Liver (tissue), 9 donors: ENCODE data around the gene SAFB2. TPM values are rescaled to one million over a fixed set of nuclear protein-coding genes. Genes with fewer than 3 reads are reported as not detected.

Source experiments
- DNase-seq: peaks from one replicate; pipeline ENCODE4 v3.0.0-alpha.2; 2017; ENCODE audit warnings: low spot score
- H3K27ac ChIP-seq, 2 donors: one replicate each; pipeline ENCODE4 v1.7.0; 2013; ENCODE audit warnings: inconsistent platforms in 2 of 2, low read length in 2 of 2, control low read depth in 1 of 2, low read depth in 1 of 2, mild to moderate bottlenecking in 1 of 2
- H3K27me3 ChIP-seq, 4 donors: one replicate each; pipeline versions ENCODE4 v1.6.1 to v1.7.0; 2013; ENCODE audit warnings: low read length in 3 of 4, inconsistent platforms in 1 of 4, mild to moderate bottlenecking in 1 of 4, moderate library complexity in 1 of 4; ENCODE audit not compliant: control insufficient read depth in 4 of 4, insufficient read depth in 4 of 4
- H3K36me3 ChIP-seq, 4 donors: one replicate each; pipeline versions ENCODE4 v1.6.1 to v1.7.0; 2013; ENCODE audit warnings: low read length in 3 of 4, mild to moderate bottlenecking in 3 of 4, low read depth in 1 of 4, moderate library complexity in 1 of 4; ENCODE audit not compliant: control insufficient read depth in 4 of 4, insufficient read depth in 3 of 4
- H3K4me1 ChIP-seq, 4 donors: one replicate each; pipeline versions ENCODE4 v1.6.1 to v1.7.0; 2013; ENCODE audit warnings: low read length in 3 of 4, mild to moderate bottlenecking in 3 of 4, moderate library complexity in 1 of 4; ENCODE audit not compliant: control insufficient read depth in 4 of 4, insufficient read depth in 4 of 4
- H3K4me3 ChIP-seq, 3 donors: one replicate each; pipeline versions ENCODE4 v1.6.1 to v1.7.0; 2013; ENCODE audit warnings: low read length in 3 of 3, control low read depth in 1 of 3, low read depth in 1 of 3, mild to moderate bottlenecking in 1 of 3
- H3K9ac ChIP-seq, 2 donors: one replicate each; pipeline ENCODE4 v1.7.0; 2013; ENCODE audit warnings: low read length in 2 of 2, mild to moderate bottlenecking in 2 of 2, moderate library complexity in 2 of 2, control low read depth in 1 of 2, low read depth in 1 of 2
- H3K9me3 ChIP-seq, 4 donors: one replicate each; pipeline versions ENCODE4 v1.6.1 to v1.7.0; 2013; ENCODE audit warnings: low read length in 3 of 4; ENCODE audit not compliant: control insufficient read depth in 4 of 4
- ATF3 ChIP-seq: IDR thresholded peaks from 2 replicates; pipeline ENCODE4 v1.6.1; 2016; ENCODE audit warnings: antibody characterized with exemption
- CTCF ChIP-seq: fragments of 150-350 bp; IDR thresholded peaks from 2 replicates; pipeline ENCODE4 v1.5.1; 2017; ENCODE audit warnings: improper control_type of control experiment, low read depth, low read length; ENCODE audit not compliant: missing input control
- EGR1 ChIP-seq, 2 donors: IDR thresholded peaks; 2 replicates each; pipeline ENCODE4 v1.6.1; 2016 to 2018; ENCODE audit warnings: antibody characterized with exemption in 2 of 2, low read depth in 2 of 2
- FOXA1 ChIP-seq: IDR thresholded peaks from 2 replicates; pipeline ENCODE4 v1.6.1; 2016; ENCODE audit warnings: antibody characterized with exemption
- FOXA2 ChIP-seq: IDR thresholded peaks from 2 replicates; pipeline ENCODE4 v1.6.1; 2016; ENCODE audit warnings: antibody characterized with exemption
- GABPA ChIP-seq, 2 donors: IDR thresholded peaks in 1 of 2; conservative IDR thresholded peaks in 1 of 2; 2 replicates each; pipeline ENCODE4 v1.6.1; 2016; ENCODE audit warnings: antibody characterized with exemption in 2 of 2, mild to moderate bottlenecking in 1 of 2, moderate library complexity in 1 of 2
- HNF4A ChIP-seq, 2 donors: conservative IDR thresholded peaks; 2 replicates each; pipeline ENCODE4 v1.6.1; 2016; ENCODE audit warnings: antibody characterized with exemption in 2 of 2, mild to moderate bottlenecking in 2 of 2
- HNF4G ChIP-seq: IDR thresholded peaks from 2 replicates; pipeline ENCODE4 v1.6.1; 2016; ENCODE audit warnings: antibody characterized with exemption
- JUND ChIP-seq, 2 donors: IDR thresholded peaks; 2 replicates each; pipeline ENCODE4 v1.6.1; 2016; ENCODE audit warnings: antibody characterized with exemption in 2 of 2
- MAX ChIP-seq: IDR thresholded peaks from 2 replicates; pipeline ENCODE4 v1.6.1; 2016; ENCODE audit warnings: antibody characterized with exemption
- NR2F2 ChIP-seq: IDR thresholded peaks from 2 replicates; pipeline ENCODE4 v1.6.1; 2016; ENCODE audit warnings: antibody characterized with exemption
- RAD21 ChIP-seq, 2 donors: IDR thresholded peaks; 2 replicates each; pipeline ENCODE4 v1.6.1; 2016; ENCODE audit warnings: antibody characterized with exemption in 2 of 2, mild to moderate bottlenecking in 2 of 2
- SP1 ChIP-seq: IDR thresholded peaks from 2 replicates; pipeline ENCODE4 v1.6.1; 2018; ENCODE audit warnings: antibody characterized with exemption, mild to moderate bottlenecking
- TAF1 ChIP-seq: conservative IDR thresholded peaks from 2 replicates; pipeline ENCODE4 v1.6.1; 2016; ENCODE audit warnings: antibody characterized with exemption, mild to moderate bottlenecking
- YY1 ChIP-seq: IDR thresholded peaks from 2 replicates; pipeline ENCODE4 v1.6.1; 2016; ENCODE audit warnings: antibody characterized with exemption, mild to moderate bottlenecking
- WGBS: extraction: QIAGEN DNeasy Blood & Tissue Kit; methylation state at CpG from one replicate; pipeline ENCODE4 v1.1.7; 2013; 5-methylcytosine and 5-hydroxymethylcytosine counted together
- polyA plus RNA-seq, 2 donors: library from polyadenylated mRNA; stranded (reverse) in 1 of 2; unstranded in 1 of 2; fragments of 200-250 nt in 1 of 2; fragments of >200 nt in 1 of 2; fragmentation: Nextera tagmentation in 1 of 2; extraction: Ambion mirVana in 1 of 2; gene quantifications; one replicate each; pipeline versions ENCODE4 v1.2.1 to v1.2.3, GENCODE V29; 2013 to 2015
- total RNA-seq, 2 donors: library from RNA; depleted of rRNA; stranded (reverse); fragments of >200 nt; gene quantifications; one replicate each; pipeline ENCODE4 v1.2.3, GENCODE V29; 2014
- TF ChIP-seq, protein P1 (sequence below): IDR thresholded peaks from 2 replicates; pipeline ENCODE4 v1.6.1; 2016; ENCODE audit warnings: antibody characterized with exemption, mild to moderate bottlenecking
- TF ChIP-seq, protein P2 (sequence below): IDR thresholded peaks from 2 replicates; pipeline ENCODE4 v1.6.1; 2016; ENCODE audit warnings: antibody characterized with exemption
- donor health status: healthy.
- donor health status: healthy.
- donor health status: healthy.
- donor health status: healthy.
- donor health status: healthy.

SAFB2 gene
- total and polyA plus RNA-seq, 4 donors, result 18.7 to 57.8 (median 28.5) TPM

- Histone ChIP-seq H3K9ac (no peak overlapping the region), H3K9me3 (no peaks in the 10 kb centered on the region), H3K4me3 (no peak overlapping the region), H3K27me3 (no peaks in the 10 kb centered on the region), H3K4me1 (peaks cover 4 to 66% (median 50%) of the 10 kb centered on the region in 4 donors), H3K27ac (no peak overlapping the region), H3K36me3 (peaks cover 3 to 25% (median 14%) of the 10 kb centered on the region in 4 donors)
- TF ChIP-seq HNF4G (no peak), TAF1 (no peak), MAX (no peak), JUND (IDR thresholded peaks at IDR 0.05) (no peak), GABPA (IDR thresholded peaks at IDR 0.05 in 1 of 2, conservative IDR thresholded peaks at IDR 0.05 in 1 of 2) (no peak), NR2F2 (no peak), ATF3 (no peak), SP1 (no peak), YY1 (no peak), FOXA2 (no peak), RAD21 (IDR thresholded peaks at IDR 0.05) (no peak), HNF4A (conservative IDR thresholded peaks at IDR 0.05) (no peak), FOXA1 (no peak)
- TF ChIP-seq, protein P1, sequence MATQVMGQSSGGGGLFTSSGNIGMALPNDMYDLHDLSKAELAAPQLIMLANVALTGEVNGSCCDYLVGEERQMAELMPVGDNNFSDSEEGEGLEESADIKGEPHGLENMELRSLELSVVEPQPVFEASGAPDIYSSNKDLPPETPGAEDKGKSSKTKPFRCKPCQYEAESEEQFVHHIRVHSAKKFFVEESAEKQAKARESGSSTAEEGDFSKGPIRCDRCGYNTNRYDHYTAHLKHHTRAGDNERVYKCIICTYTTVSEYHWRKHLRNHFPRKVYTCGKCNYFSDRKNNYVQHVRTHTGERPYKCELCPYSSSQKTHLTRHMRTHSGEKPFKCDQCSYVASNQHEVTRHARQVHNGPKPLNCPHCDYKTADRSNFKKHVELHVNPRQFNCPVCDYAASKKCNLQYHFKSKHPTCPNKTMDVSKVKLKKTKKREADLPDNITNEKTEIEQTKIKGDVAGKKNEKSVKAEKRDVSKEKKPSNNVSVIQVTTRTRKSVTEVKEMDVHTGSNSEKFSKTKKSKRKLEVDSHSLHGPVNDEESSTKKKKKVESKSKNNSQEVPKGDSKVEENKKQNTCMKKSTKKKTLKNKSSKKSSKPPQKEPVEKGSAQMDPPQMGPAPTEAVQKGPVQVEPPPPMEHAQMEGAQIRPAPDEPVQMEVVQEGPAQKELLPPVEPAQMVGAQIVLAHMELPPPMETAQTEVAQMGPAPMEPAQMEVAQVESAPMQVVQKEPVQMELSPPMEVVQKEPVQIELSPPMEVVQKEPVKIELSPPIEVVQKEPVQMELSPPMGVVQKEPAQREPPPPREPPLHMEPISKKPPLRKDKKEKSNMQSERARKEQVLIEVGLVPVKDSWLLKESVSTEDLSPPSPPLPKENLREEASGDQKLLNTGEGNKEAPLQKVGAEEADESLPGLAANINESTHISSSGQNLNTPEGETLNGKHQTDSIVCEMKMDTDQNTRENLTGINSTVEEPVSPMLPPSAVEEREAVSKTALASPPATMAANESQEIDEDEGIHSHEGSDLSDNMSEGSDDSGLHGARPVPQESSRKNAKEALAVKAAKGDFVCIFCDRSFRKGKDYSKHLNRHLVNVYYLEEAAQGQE, result no peak
- TF ChIP-seq, protein P2, sequence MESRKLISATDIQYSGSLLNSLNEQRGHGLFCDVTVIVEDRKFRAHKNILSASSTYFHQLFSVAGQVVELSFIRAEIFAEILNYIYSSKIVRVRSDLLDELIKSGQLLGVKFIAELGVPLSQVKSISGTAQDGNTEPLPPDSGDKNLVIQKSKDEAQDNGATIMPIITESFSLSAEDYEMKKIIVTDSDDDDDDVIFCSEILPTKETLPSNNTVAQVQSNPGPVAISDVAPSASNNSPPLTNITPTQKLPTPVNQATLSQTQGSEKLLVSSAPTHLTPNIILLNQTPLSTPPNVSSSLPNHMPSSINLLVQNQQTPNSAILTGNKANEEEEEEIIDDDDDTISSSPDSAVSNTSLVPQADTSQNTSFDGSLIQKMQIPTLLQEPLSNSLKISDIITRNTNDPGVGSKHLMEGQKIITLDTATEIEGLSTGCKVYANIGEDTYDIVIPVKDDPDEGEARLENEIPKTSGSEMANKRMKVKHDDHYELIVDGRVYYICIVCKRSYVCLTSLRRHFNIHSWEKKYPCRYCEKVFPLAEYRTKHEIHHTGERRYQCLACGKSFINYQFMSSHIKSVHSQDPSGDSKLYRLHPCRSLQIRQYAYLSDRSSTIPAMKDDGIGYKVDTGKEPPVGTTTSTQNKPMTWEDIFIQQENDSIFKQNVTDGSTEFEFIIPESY, result no peak
- peak; percentile 63 for DNase-seq
- WGBS, result 75% methylated on average over 6 of the region's 6 CpGs
Measured at GRCh38 chr19:5627395-5627904, 4.9 kb upstream of the SAFB2 start.

DNA sequence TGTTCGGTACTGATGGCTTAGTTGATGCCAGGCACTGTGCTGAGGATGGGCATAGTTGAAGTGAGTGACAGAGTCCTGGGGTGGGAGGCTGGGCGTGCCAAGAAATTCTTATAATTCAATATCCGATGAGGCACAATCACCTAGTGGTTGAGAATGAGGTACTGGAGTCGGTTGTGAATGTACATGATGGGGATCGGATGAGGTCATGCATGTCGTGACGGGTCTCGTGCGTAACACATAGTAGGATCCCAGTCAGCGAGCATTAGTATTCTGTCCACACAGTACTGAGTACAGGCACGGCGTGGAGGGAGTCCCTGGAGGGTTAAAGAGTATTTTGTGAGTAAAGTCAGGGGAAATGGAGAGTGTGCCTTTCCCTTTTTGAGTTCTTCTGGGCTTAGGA is 3.1 kb upstream of the SAFB2 start:
- WGBS, result 93% methylated on average over 12 of the region's 12 CpGs
- H3K27me3 ChIP-seq, result no peaks in the 10 kb centered on the region
- TF ChIP-seq ATF3 (no peak), CTCF (no peak), EGR1 (IDR thresholded peaks at IDR 0.05; ENCODE audit: low read depth in 2 of 2) (no peak), MAX (no peak), FOXA1 (no peak), GABPA (IDR thresholded peaks at IDR 0.05 in 1 of 2, conservative IDR thresholded peaks at IDR 0.05 in 1 of 2) (no peak), HNF4A (conservative IDR thresholded peaks at IDR 0.05) (no peak), RAD21 (IDR thresholded peaks at IDR 0.05) (no peak), HNF4G (no peak), TAF1 (no peak)
- TF ChIP-seq, protein P2, result no peak

More for the DNA sequence above, 3.1 kb upstream of the SAFB2 start:
- Histone ChIP-seq H3K4me1 (peaks cover 2 to 62% (median 46%) of the 10 kb centered on the region in 4 donors), H3K9me3 (no peaks in the 10 kb centered on the region), H3K36me3 (peaks cover 3 to 25% (median 15%) of the 10 kb centered on the region in 4 donors), H3K9ac (no peak overlapping the region), H3K27ac (no peak overlapping the region), H3K4me3 (no peak overlapping the region)
- DNase-seq, result no peak
